Stimulated activated CD4-positive, alpha-beta T cell treated with anti-CD3 and anti-CD28 coated beads, Interleukin-4, amount 100 ng/mL, for 4 hours (primary cell): ENCODE results near the gene SORCS2.

ENCODE experiments used
- DNase-seq, 2 experiments: peaks; one replicate each; pipeline ENCODE4 v3.0.0-alpha.2; 2020

The SORCS2 gene

DNA sequence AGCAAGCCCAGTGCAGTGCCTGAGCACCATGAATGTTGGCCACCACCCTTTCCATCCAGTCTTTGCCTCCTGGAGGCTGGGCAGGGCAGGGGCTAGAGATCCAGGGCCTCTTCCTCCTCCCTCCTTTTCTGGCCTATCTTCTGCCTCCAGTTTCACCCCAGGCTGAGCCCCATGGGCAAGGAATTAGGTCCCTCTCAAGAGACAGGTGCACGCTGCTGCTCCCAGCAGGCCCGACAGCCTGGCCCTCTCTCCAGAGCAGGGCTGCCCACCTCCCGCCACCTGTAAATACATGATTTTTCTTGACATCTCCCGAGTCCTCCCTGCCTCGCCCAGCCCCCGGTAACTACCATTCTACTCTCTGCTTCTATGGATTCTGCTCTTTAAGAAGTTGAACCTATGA, 299.6 kb downstream of the SORCS2 start:
- no peak for DNase-seq

DNA sequence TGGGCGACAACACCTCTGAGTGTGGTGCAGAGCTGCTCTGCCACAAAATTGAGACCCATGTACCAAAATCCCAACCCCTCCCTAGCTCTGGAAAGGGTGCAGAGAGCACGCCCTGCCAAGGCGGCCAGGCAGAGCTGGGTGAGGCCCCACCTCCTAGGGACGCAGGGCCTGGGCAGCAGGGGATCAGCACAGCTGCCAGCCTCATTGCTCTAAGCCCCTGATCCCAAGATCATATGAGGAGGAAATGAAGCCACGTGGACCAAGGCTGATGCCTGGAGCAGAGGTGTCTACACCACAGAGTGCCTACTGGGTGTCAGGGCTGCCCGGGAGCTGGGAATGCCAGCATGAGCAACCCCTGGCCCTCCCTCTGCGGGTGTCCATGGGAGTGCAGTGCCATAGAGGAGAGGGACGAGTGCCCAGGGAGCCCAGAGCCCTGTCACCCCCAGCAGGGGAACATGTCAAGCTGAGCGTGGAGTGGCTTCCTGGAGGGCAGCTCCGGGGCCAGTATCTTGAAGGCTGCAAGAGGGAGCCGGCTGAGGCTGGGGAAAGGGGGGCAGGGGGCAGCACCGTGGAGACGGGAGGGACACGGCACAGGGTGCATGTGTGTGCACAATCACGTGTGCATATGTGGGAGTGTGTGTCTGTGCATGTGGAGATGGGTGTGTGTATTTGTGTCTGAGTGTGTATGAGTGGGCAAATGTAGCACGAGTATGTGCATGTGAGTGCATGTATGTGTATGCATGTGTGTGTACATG, 306.3 kb downstream of the SORCS2 start:
- no peak for DNase-seq

- no peak for DNase-seq
These were observed 307.3 kb downstream of the SORCS2 start for GRCh38 chr4:7499661-7500060.

DNA sequence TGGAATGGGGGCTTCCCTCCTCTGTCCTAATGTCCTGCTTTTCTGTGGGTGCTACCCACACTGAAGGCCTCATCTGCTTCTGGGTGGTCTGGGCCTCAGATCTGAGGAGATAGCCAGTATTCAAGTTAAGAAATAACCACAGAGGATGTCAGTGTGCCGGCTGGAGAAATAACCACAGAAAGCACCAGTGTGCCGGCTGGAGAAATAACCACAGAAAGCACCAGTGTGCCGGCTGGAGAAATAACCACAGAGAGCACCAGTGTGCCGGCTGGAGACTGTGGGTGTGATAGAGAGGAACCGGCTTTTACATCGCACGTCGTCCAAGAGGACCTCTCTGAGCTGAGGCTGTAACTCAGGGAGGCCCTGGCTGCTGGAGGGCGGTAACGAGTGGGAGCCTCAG, 308.1 kb downstream of the SORCS2 start:
- DNase-seq: no peak

DNA sequence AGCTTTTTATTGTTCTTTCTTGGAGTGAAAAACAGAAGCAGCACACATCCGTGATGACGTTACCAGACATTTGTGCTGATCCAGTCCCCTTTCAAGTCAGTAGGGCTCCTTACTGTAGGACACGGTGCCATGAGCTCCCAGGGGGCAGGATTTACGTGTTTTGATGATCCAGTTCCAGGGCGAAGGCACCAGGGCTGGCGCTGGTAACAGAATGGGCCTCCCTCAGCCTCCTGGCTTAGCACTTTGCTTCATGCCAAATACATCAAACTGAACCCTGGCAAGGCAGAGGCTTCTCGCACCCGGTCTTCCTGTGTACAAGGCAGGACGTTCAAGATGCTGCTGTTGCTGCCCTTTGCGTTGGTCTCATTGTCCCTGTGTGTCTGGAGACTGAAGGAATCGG, 309.0 kb downstream of the SORCS2 start:
- DNase-seq: no peak

GRCh38 chr4:7501873-7502272, 309.5 kb downstream of the SORCS2 start:
- DNase-seq: no peak

- no peak for DNase-seq
These were observed 311.4 kb downstream of the SORCS2 start for GRCh38 chr4:7503559-7504249.

DNA sequence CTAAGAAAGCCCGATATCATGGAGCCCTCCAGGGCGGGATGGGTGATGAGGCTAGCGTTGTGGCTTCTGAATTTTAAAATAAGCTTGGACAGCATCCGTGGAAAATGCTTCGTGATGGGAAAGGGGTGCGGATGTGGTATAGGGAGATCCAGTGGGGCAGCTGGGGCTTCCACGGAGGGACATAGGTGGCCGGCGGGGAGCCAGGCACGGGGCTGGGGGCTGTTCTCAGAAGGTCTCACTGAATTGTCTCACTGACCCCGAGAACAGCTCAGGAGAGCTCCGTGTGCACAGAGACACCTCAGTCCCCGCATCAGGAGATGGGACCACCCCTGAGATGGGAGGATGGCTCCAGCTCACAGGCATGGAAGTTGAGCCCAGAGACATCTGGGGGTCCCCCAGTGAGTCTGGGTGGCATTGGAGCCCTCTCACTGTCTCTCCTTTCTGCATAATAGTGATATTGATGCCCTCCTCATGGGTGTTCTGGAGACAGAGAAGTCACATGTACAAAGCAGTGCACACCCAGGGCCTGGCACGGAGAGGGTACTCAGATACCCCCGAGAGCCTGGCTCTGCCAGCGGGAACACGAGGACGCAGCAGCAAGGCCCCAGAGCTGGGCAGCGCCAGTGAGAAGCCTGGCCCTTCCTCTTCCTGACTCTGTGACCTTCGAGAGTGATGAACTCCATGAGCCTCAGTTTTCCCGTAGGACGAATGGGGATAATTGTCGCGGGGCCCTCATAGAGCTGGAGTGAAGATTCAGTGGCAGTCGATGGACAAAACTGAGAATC, 313.0 kb downstream of the SORCS2 start:
- no peak for DNase-seq

DNA sequence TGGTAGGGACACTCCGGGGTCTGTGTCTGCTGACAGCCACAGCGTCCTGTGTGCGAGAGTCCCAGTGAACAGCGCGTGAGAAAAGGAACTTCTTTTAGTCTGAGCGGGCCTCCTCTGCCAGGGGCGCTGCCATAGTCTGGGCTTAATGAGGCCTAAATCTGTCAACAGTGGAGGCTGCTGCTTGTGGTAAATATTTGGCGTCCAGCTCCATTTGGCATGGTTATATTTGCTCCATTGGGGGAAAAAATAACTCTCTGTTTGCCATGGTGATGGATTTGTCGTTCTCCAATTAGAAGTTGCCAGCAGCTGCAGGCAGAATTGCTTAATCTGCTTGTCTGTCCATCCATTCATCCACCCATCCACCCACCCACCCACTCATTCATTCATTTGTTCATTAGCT, 313.8 kb downstream of the SORCS2 start:
- DNase-seq: no peak

DNA sequence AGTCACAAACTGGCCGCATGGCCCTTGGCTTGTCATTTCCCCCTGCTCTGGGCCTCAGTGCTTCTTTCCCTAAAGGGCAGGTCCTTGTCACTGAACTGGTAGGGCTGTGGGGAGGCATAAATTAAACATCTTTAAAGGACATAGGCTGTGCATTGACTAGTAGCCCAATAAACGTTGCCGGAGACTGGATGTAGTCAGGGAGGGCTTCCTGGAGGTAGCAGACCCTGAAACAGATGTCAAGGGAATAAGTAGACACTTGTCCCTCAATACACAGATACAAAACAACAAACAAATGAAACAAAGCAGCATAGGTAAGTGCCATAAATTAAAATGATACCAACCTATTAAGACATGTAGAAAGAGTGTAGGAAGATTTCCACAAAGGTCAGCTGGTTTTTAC, 314.2 kb downstream of the SORCS2 start:
- DNase-seq: no peak

- DNase-seq: no peak
These were observed 315.0 kb downstream of the SORCS2 start for GRCh38 chr4:7507381-7507780.

DNA sequence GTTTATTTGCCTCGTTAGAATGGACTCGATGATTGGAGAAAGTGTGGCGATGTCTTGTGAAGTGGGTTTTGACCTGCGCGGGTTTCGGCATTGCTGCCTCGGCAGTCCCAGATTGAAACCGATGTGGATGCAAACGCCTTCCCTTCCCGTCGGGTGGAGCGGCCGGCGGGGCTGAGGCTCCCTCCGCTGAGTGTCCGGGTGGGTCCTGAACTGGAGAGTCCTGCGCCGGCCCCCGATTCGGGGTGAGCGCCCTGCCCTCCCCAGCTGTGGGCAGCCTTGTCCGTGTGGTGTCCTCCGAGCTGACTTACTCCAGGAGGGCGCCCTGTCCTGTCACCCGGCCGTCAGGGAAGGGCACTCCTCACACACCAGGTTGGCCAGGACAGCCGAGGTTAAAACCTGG, 317.7 kb downstream of the SORCS2 start:
- DNase-seq: no peak

DNA sequence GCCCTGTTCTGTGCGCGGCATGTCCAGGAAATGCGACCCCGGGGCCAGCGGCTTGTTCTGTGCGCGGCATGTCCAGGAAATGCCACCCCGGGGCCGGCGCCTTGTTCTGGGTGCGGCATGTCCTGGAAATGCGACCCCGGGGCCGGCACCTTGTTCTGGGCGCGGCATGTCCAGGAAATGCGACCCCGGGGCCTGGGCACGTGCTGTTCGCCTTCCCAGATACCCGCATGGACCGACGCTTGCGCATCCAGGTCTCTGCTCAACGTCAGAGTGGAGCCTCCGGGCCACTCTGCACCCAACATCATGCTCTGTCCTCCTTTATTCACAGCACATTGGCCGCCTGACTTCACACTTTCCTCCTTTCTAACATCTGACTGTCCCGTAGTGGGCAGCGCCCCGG, 318.2 kb downstream of the SORCS2 start:
- no peak for DNase-seq

GRCh38 chr4:7511525-7511924, 319.2 kb downstream of the SORCS2 start:
- no peak for DNase-seq

DNA sequence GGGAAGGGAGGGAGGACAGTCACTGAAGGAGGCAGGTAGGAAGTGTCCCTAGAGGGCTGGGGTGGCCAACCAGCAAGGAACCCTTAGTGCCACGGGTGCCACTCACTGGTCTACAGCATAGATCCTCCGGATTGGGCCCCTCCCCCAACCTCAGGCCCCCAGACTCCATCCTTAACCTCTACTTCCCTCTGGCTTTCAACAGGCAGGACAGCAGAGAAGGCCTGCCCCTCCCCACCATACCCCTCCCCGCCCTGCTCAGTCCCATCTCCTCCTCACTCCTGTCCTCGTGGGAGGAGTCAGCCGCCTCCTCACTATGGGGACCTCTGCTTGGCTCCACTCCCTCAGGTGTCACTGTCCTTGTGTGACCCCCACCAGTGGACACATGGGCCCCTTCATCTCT, 320.1 kb downstream of the SORCS2 start:
- DNase-seq: no peak

DNA sequence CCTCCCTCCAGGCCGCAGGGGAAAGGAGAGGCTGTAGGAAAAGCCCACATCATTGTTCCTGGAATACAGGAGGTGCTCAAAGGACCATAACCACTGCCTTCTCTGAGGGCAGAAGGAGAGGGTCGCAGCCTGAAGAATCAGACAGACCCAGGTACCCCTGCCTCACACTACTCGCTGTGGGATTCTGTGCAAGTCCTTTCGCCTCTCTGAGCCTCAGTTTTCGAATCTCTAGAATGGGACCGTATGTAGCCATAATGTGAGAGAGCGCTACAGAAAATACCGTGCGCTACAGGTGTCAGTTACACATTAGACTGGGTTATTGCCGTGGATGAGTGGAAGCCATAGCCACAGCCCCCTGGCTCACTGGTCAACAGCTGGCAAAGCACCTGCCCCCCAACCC, 320.6 kb downstream of the SORCS2 start:
- no peak for DNase-seq

- DNase-seq: no peak
These were observed 321.3 kb downstream of the SORCS2 start for GRCh38 chr4:7513671-7514070.

- no peak for DNase-seq
These were observed 321.9 kb downstream of the SORCS2 start for GRCh38 chr4:7514281-7514680.

- DNase-seq: no peak
These were observed 322.5 kb downstream of the SORCS2 start for GRCh38 chr4:7514789-7515188.

DNA sequence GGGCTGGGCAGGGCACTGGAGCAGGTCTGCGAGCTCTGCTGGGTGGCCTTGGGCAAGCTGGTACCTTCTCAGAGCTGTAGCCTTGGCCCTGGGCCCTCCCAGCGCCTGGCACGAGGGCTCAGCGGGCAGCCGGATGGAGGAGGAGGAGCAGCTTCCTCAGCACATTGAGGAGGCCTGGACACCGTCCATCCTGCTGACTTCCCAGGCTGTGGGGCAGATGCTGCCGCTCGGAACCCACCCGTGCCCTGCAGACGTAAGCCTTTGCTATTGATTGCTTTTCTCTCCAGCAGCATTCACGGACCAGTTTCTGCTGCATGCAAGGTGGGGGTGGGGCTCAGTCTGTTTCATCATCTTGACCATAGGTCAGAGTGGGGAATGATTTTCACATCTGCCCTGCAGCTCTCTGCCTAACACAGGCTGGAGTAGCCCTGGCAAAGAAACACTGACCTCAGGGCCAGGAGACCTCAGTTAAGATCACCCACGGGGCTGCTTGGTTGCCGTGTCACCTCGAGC, 323.1 kb downstream of the SORCS2 start:
- DNase-seq: no peak

GRCh38 chr4:7516096-7516772, 323.9 kb downstream of the SORCS2 start:
- DNase-seq: no peak

DNA sequence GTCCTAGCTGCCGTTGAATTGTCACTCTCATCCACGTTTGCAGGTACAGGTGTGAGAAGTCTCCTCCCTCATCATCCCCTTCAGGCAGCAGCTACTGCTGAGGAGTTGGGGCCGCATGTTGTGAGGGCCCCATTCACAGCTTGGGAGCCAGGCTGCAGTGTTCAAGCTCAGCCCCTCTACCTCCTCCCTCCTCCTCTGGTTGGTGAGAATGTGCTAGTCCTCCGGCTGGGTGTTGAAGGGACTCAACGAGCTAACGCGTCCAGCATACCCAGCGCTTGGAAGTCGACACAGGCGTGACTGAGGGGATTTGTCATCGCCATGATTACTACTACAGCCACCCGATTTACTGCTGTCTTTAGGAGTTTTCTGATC, 324.4 kb downstream of the SORCS2 start:
- DNase-seq: no peak
